SK-N-SH (cell line): Measurements from ENCODE around the gene COL10A1. TPM values are rescaled to one million over a fixed set of nuclear protein-coding genes. Genes with fewer than 3 reads are reported as not detected.

Source experiments
- CTCF ChIA-PET: fragments of 300-600, 350-600 bp; formaldehyde crosslinking; extraction: SDS; loops from one replicate; lab custom pipeline; 2021; lab: Yijun Ruan, JAX
- POLR2A ChIA-PET: fragments of 350-600 bp; sonication (Branson Sonifier 250); formaldehyde crosslinking; extraction: SDS; loops from one replicate; lab custom pipeline; 2020; ENCODE audit warnings: antibody characterized with exemption, inconsistent platforms; lab: Yijun Ruan, JAX
- DNase-seq: peaks from one replicate; pipeline ENCODE4 v3.0.0; 2012
- H2AFZ ChIP-seq: fragments of 200-600 bp; sonication (generic); 2 replicates; pipeline ENCODE4 v1.8.1; 2016; ENCODE audit warnings: antibody characterized with exemption, mild to moderate bottlenecking, low read depth
- H3F3A ChIP-seq: fragments of 200-600 bp; sonication (generic); replicated peaks from 2 replicates; pipeline ENCODE3; 2016; ENCODE audit warnings: antibody characterized with exemption, mild to moderate bottlenecking; ENCODE audit not compliant: insufficient read depth
- H3K27ac ChIP-seq, 2 experiments: fragments of 200-500 bp in 1 of 2; fragments of 200-600 bp in 1 of 2; sonication (Bioruptor generic) in 1 of 2; sonication (generic), shearing (Covaris generic) in 1 of 2; 2 replicates each; pipeline versions ENCODE4 v1.5.1 to v1.6.1; 2014 to 2016; ENCODE audit warnings: low read depth in 2 of 2, inconsistent platforms in 1 of 2, low read length in 1 of 2, mild to moderate bottlenecking in 1 of 2, mixed read lengths in 1 of 2
- H3K27me3 ChIP-seq: fragments of 200-600 bp; sonication (generic), shearing (Covaris generic); 2 replicates; pipeline ENCODE4 v1.6.1; 2016; ENCODE audit warnings: mixed run types; ENCODE audit not compliant: insufficient read depth
- H3K36me3 ChIP-seq, 2 experiments: fragments of 200-500 bp in 1 of 2; fragments of 200-600 bp in 1 of 2; sonication (Bioruptor generic) in 1 of 2; sonication (generic) in 1 of 2; replicated peaks in 1 of 2; 2 replicates each; pipeline versions ENCODE3 to v1.5.1; 2014 to 2016; ENCODE audit warnings: low read length in 1 of 2, mild to moderate bottlenecking in 1 of 2; ENCODE audit not compliant: insufficient read depth in 2 of 2, control insufficient read depth in 1 of 2
- H3K4me1 ChIP-seq, 2 experiments: fragments of 200-500 bp in 1 of 2; fragments of 200-600 bp in 1 of 2; sonication (Bioruptor generic) in 1 of 2; sonication (generic), shearing (Covaris generic) in 1 of 2; 2 replicates each; pipeline versions ENCODE4 v1.5.1 to v1.6.1; 2014 to 2016; ENCODE audit warnings: low read depth in 1 of 2, low read length in 1 of 2, mixed run types in 1 of 2; ENCODE audit not compliant: insufficient read depth in 2 of 2, control insufficient read depth in 1 of 2
- H3K4me2 ChIP-seq: fragments of 200-600 bp; sonication (generic), shearing (Covaris generic); 2 replicates; pipeline ENCODE4 v1.6.1; 2017; ENCODE audit warnings: mixed run types
- H3K4me3 ChIP-seq, 2 experiments: fragments of 200-500 bp in 1 of 2; fragments of 200-600 bp in 1 of 2; sonication (Bioruptor generic) in 1 of 2; sonication (generic), shearing (Covaris generic) in 1 of 2; 2 replicates each; pipeline versions ENCODE4 v1.5.1 to v1.8.1; 2014 to 2016; ENCODE audit warnings: low read depth in 2 of 2, inconsistent platforms in 1 of 2, low read length in 1 of 2, mild to moderate bottlenecking in 1 of 2, mixed read lengths in 1 of 2, moderate library complexity in 1 of 2
- H3K79me2 ChIP-seq: fragments of 200-600 bp; sonication (generic); 2 replicates; pipeline ENCODE4 v1.8.1; 2017; ENCODE audit warnings: mild to moderate bottlenecking; ENCODE audit not compliant: insufficient read depth
- H3K9ac ChIP-seq: fragments of 200-600 bp; sonication (generic); 2 replicates; pipeline ENCODE4 v1.6.1; 2017; ENCODE audit warnings: mixed run types
- H3K9me2 ChIP-seq: fragments of 200-600 bp; sonication (generic); 2 replicates; pipeline ENCODE4 v1.6.1; 2017; ENCODE audit warnings: mixed run types
- H3K9me3 ChIP-seq: fragments of 200-600 bp; sonication (generic); 2 replicates; pipeline ENCODE4 v1.6.1; 2017; ENCODE audit warnings: mixed run types, mild to moderate bottlenecking, moderate library complexity
- H4K20me1 ChIP-seq: fragments of 200-600 bp; sonication (generic); 2 replicates; pipeline ENCODE4 v1.6.1; 2017; ENCODE audit warnings: mild to moderate bottlenecking, mixed run types; ENCODE audit not compliant: insufficient read depth
- CHD2 ChIP-seq: fragments of 150-350 bp; IDR thresholded peaks from 2 replicates; pipeline ENCODE4 v1.6.1; 2018; ENCODE audit warnings: low read length; ENCODE audit not compliant: partially characterized antibody
- EP300 ChIP-seq, 2 experiments: IDR thresholded peaks; 2 replicates each; pipeline versions ENCODE4 v1.4.0 to v1.6.1; 2012; ENCODE audit warnings: borderline replicate concordance in 1 of 2, low read depth in 1 of 2, low read length in 1 of 2
- GABPA ChIP-seq: IDR thresholded peaks from 2 replicates; pipeline ENCODE4 v1.4.0; 2012; ENCODE audit warnings: low read depth, mild to moderate bottlenecking
- GATA2 ChIP-seq: sonication (generic); formaldehyde crosslinking; IDR thresholded peaks from 2 replicates; pipeline ENCODE4 v1.5.0; 2020; ENCODE audit warnings: mild to moderate bottlenecking, missing genetic modification reagents
- MAX ChIP-seq: IDR thresholded peaks from 2 replicates; pipeline ENCODE4 v1.4.0; 2012; ENCODE audit warnings: low read depth
- MEF2A ChIP-seq: IDR thresholded peaks from 2 replicates; pipeline ENCODE4 v1.4.0; 2012; ENCODE audit warnings: low read depth, borderline replicate concordance
- MXI1 ChIP-seq: IDR thresholded peaks from 2 replicates; pipeline ENCODE4 v1.6.1; 2012; ENCODE audit warnings: mild to moderate bottlenecking, low read depth, low read length, improper control_type of control experiment
- RAD21 ChIP-seq: IDR thresholded peaks from 2 replicates; pipeline ENCODE4 v1.6.1; 2012; ENCODE audit warnings: mild to moderate bottlenecking, low read length
- REST ChIP-seq: IDR thresholded peaks from 2 replicates; pipeline ENCODE4 v1.6.1; 2012; ENCODE audit warnings: mild to moderate bottlenecking, low read depth, low read length, moderate library complexity
- RXRA ChIP-seq: IDR thresholded peaks from 2 replicates; pipeline ENCODE4 v1.4.0; 2012; ENCODE audit warnings: low read depth, mild to moderate bottlenecking, borderline replicate concordance
- TEAD4 ChIP-seq: IDR thresholded peaks from 2 replicates; pipeline ENCODE4 v1.4.0; 2012; ENCODE audit warnings: mild to moderate bottlenecking, borderline replicate concordance; ENCODE audit not compliant: insufficient read depth
- USF1 ChIP-seq: IDR thresholded peaks from 2 replicates; pipeline ENCODE4 v1.4.0; 2012; ENCODE audit warnings: low read depth, borderline replicate concordance
- USF2 ChIP-seq: fragments of 150-350 bp; IDR thresholded peaks from 2 replicates; pipeline ENCODE4 v1.6.1; 2017; ENCODE audit warnings: antibody characterized with exemption, low read length, low read depth, borderline replicate concordance
- YY1 ChIP-seq: IDR thresholded peaks from 2 replicates; pipeline ENCODE4 v1.4.0; 2012; ENCODE audit warnings: low read depth, mild to moderate bottlenecking
- WGBS: methylation state at CpG from one replicate; pipeline ENCODE4 v1.1.6; 2017; ENCODE audit warnings: low lambda C conversion rate; 5-methylcytosine and 5-hydroxymethylcytosine counted together
- polyA plus RNA-seq, 3 experiments: library from polyadenylated mRNA; depleted of rRNA; stranded (reverse); fragments of >200 nt; gene quantifications; 2 replicates each; pipeline ENCODE4 v1.2.3, GENCODE V29; 2012

COL10A1 gene
- polyA plus RNA-seq, 1 of the 3 experiments (the other 2 are of a cell fraction) = 5.1 TPM

GRCh38 chr6:116072368-116072767 lies 53.6 kb downstream of the COL10A1 start (continued):
- no peak for TF ChIP-seq CHD2
- TF ChIP-seq, all 33 proteins: peak for 0

GRCh38 chr6:116070616-116071389 lies 55.1 kb downstream of the COL10A1 start:
- CTCF ChIA-PET = interaction anchor here (1.1 to 1.8 kb wide), 2 partner anchors 13 to 26 kb away, joined by 3 to 8 read pairs; no protein-coding TSS in a partner anchor
- H2AFZ ChIP-seq = no peak overlapping the region

GRCh38 chr6:116070101-116070500 lies 55.8 kb downstream of the COL10A1 start:
- TF ChIP-seq EP300 (IDR thresholded peaks at IDR 0.05; ENCODE audit: borderline replicate concordance in 1 of 2, low read depth in 1 of 2, low read length in 1 of 2) = no peak
- TF ChIP-seq GABPA = no peak
- no peak for TF ChIP-seq RXRA
- TF ChIP-seq MAX = no peak
- TF ChIP-seq CHD2 = no peak
- TF ChIP-seq YY1 = no peak
- TF ChIP-seq TEAD4 = no peak
- no peak for TF ChIP-seq USF1
- no peak for TF ChIP-seq MXI1
- no peak for TF ChIP-seq MEF2A
- TF ChIP-seq GATA2 (CRISPR knock-in tag) = no peak
- no peak for TF ChIP-seq REST
- no peak for TF ChIP-seq USF2
- no peaks in the 10 kb centered on the region for H3K27me3 ChIP-seq
- H3K79me2 ChIP-seq = no peaks in the 10 kb centered on the region
- 93% methylated on average over 1 of the region's 1 CpG for WGBS
- H3K36me3 ChIP-seq = no peaks in the 10 kb centered on the region
- ChIA-PET POLR2A (no interaction called here), CTCF (interaction anchor here (0.7 to 1.1 kb wide), 2 partner anchors 14 to 147 kb away, joined by 3 read pairs; no protein-coding TSS in a partner anchor)
- no peaks in the 10 kb centered on the region for H3K9me3 ChIP-seq
- no peak overlapping the region for H2AFZ ChIP-seq
- H3K9ac ChIP-seq = no peak overlapping the region
- no peaks in the 10 kb centered on the region for H3K9me2 ChIP-seq
- H3K4me2 ChIP-seq = no peak overlapping the region
- DNase-seq = no peak
- no peaks in the 10 kb centered on the region for H3F3A ChIP-seq
- H3K4me3 ChIP-seq = no peak overlapping the region
- H3K27ac ChIP-seq = no peak overlapping the region
- no peaks in the 10 kb centered on the region for H4K20me1 ChIP-seq
- no peaks in the 10 kb centered on the region; a peak in 1 of 4 replicates for H3K4me1 ChIP-seq

More at GRCh38 chr6:116070616-116071389, 55.1 kb downstream of the COL10A1 start:
- Histone ChIP-seq H3K36me3 (no peaks in the 10 kb centered on the region), H3K4me3 (no peak overlapping the region), H3K27me3 (no peaks in the 10 kb centered on the region), H3K4me2 (no peak overlapping the region), H3F3A (no peaks in the 10 kb centered on the region), H4K20me1 (no peaks in the 10 kb centered on the region), H3K9me3 (no peaks in the 10 kb centered on the region), H3K9me2 (no peaks in the 10 kb centered on the region), H3K27ac (no peak overlapping the region)
- no peak for DNase-seq
- 47% methylated on average over 2 of the region's 2 CpGs for WGBS
- POLR2A ChIA-PET = no interaction called here
- no peak for TF ChIP-seq RAD21
- TF ChIP-seq, all 33 proteins: peak for 0
- Histone ChIP-seq H3K9ac (no peak overlapping the region), H3K79me2 (no peaks in the 10 kb centered on the region), H3K4me1 (no peaks in the 10 kb centered on the region; a peak in 1 of 4 replicates)
